Amniotic epithelial cell (primary cell): ENCODE data around the gene INSYN1.

Source experiments
- DNase-seq: peaks from one replicate; pipeline ENCODE4 v3.0.0-alpha.2; 2010; ENCODE audit warnings: low read depth

Gene INSYN1

DNA sequence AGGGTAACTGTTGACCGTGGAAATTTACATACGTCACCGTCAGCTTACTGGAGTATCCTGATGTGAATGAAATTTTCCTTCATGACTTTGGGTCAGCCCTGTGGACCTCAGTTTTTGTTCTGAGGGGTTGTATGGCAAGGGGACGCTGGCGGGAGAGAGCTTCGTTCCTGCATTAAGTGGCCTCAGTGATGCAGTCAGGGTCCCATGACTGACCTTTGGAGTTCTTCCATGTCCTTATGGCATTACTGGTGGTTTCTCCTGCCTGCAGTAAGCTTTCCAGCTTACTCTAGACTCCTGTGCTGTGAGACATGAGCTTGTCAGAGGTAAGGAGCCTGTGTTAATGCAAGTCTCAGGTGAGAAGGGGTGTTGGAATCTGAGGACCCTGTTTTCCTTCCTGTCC lies 67.2 kb downstream of the INSYN1 start:
- DNase-seq: no peak
